CD4-positive, alpha-beta T cell treated with Interleukin-4 for 4 hours (primary cell): ENCODE data around the gene PIEZO2.
"Not testable (repeated sequence)": the region's sequence is repeated elsewhere in the genome, so short reads cannot be mapped to it uniquely, and the experiment has no call there.

Source experiments
- DNase-seq: peaks from one replicate; pipeline ENCODE4 v3.0.0-alpha.2; 2020

The PIEZO2 gene

DNA sequence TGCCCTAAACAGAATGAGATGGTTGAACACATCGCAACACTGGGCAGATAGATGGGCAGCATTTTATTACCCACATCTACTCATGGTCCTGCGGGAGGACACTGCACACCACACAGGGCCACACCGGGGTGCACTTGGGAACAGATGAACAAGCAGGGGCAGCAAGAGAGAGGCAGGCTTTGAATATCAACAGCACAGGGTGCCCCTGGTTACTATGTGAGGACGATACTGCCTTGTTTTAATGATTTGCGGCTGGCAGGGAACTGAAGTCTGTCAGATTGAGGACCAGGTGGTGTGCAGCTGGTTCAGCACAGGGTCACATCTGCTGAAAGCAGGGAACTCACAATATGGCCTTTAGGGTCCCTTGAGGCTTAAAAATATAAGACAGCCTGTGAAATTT, 195.7 kb downstream of the PIEZO2 start:
- DNase-seq: no peak

DNA sequence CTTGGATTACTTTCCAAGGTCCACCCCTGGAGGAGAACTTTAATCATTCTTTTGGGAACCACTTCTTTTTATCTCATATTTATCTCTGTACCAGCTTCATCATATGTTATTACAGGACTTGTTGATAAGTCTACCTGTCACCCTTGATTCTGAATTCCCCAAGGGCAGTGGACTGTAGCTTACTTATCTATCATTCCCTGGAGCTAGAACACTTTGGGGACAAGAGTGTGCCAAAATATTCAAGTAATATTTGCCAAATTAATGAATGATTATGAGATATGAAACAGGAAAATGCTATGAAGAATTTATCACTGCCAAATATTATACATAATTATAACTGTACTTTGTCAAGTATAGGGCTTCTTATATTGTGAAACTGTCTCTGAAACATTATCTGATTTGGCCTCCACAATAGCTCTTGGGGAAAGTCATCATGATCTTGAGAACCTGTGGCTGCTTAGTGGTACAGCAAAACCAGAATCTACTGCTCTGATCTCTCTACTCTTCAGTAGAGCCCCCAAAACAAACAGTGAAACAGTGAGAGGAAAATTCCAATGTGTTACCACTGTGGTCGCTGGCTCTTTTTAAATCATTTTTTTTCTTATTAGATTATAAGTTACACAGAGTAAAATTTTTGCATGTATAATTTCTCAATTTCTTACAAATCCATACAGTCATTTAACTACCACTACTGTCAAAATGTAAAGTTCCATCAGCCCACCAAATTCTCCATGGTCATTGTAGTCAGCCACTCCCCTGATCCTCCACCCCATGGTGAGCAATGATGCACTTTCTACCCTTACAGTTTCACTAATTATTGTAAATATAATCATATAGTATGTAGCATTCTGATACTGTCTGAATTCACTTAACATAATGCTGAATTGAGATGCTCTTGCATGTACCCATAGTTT, 197.5 kb downstream of the PIEZO2 start:
- DNase-seq: no peak

DNA sequence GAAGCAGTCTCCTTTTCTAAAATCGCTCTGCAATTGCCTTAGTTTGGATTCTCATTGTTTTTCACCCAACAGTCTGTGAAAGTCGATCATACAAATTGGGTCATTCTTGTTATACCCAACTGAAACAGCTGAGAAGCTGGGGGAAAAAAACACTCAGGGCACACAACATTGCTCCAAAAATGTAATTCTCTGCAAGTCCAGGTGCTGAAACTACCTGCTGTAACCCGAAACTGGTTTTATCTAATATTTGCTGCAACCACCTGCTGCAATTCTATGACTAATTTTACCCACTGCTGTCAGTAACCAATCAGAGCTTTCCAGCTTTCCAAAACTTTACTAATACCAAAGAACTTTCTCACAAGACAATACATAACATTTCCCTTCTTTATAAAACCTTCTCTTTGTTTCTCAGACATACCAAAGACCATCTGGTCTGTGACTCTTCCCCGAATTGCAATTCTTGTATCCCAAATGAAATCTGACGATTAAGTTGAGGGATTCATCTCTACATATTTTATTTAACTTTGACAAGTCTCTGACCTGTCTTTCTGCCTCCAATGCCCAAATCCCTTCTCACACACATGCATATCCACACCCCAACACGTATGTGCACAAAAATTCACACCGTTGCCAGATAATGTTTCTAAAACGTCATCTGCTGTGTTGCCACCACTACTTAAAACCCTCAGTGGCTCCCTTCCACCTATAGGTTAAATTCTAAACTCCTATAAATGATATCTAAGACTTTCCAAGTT, 198.3 kb downstream of the PIEZO2 start:
- no peak for DNase-seq

DNA sequence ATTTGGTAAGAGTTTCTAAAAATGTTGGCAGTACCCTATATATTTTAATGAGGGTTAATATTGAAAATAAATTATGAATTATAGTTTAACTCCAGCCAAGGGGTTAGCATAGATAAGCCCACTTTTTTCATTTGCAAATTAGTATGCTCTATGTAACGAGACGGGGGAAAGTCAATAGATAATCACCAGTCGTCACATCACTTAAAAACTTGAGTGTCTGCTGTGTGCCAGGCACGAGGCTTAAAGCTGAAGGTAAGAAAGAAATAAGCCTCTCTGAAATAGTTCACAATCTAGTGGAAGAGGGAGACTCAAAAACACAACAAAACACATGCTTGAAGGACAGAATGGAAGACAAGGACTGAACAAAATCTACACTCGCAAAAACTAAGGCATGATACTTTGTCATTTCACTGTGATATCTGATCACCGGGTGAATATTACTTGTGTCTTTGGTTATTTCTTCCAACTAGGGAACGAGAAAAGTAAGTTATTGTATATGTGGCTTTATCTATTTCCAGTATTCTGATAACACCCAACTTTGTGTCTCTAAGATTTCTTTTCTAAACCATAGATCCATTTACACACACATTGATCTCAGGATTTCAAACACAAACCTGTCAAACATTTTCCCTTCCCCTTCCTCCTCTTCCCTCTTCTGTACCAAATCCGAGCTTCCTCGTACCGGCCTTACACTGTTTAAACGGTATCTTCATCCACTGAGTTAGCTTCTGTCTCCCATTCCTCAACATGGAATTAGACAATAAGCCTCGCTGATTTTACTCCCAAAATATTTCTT, 199.1 kb downstream of the PIEZO2 start:
- no peak for DNase-seq

DNA sequence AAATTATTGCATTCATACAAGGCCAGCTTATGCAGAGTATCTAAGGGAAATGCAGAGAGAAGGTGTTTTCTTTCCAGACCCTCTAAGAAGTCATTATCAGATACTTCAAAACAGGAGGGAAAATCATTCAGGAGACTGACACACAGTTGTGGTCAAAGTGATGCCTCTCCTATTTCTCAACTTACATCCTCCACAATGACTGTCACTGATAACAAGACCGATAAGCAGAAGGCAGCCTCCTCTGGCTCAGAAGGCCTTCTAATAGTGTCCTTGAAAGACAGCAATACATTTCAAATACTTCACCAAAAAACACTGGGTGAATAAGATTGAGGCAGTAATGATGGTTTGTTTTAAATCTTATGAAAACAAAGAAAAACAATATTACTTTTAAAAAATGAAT, 199.7 kb downstream of the PIEZO2 start:
- no peak for DNase-seq

DNA sequence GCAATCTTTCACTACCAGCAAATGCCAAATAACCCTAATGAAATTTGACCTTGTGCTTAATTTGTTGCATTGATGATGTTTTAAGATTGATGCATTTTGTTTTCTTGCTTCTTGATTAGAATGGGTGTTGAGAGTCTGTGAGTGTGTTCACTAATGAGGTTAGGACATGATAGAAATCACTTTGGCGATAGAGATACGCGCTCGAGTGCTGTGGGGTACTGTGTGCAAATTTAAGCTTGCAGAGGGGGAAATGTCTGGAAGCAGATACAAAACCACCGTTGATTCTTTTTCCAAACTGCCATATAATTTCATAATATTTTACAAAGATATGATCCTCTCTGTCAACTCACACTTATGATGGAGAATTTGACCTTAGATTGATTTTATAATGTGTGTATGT, 200.9 kb downstream of the PIEZO2 start:
- no peak for DNase-seq

DNA sequence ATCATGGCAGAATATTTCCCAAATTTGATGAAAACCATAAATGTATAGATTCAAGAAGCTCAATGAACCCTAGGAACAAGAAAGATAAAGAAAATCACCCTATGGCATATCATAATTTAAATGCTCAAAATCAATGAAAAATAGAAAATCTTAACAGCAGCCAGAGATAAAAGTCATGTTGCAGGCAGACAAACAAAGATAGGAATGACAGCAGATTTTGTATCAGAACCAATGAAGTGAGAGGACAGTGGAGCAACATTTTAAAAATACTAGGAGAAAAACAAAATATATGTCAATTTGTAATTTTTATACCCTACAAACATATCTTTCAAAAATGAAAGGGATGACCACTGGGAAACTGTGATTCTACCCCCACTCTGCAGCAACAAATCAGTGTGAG, 203.3 kb downstream of the PIEZO2 start:
- DNase-seq: no peak

DNA sequence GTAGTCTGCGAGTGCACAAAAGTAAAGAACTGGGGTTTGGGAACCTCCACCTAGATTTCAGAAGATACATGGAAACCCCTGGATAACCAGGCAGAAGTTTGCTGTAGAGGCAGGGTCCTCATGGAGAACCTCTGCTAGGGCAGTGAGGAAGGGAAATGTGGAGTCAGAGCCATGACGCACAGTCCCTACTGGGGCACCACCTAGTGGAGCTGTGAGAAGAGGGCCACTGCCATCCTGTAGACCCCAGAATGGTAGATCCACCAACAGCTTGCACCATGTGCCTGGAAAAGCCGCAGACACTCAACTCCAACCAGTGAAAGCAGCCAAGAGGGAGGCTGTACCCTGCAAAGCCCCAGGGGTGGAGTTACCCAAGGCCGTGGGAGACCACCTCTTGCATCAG, 206.4 kb downstream of the PIEZO2 start:
- no peak for DNase-seq

DNA sequence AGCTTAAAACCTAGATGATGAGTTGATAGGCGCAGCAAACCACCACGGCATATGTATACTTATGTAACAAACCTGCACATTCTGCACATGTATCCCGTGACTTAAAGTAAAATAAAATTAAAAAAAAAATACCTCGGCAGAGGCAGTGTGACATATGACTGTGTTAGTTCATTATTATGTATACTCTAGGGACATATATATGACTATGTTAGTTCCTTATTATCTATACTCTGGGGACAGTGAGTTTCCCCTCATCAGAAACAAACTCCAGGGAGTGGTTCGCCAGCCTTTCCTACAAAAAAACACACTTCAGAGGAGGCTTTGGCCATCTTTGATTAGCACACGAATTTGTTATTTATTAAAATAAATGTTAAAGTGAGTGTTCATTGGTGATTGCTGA, 209.5 kb downstream of the PIEZO2 start:
- no peak for DNase-seq

DNA sequence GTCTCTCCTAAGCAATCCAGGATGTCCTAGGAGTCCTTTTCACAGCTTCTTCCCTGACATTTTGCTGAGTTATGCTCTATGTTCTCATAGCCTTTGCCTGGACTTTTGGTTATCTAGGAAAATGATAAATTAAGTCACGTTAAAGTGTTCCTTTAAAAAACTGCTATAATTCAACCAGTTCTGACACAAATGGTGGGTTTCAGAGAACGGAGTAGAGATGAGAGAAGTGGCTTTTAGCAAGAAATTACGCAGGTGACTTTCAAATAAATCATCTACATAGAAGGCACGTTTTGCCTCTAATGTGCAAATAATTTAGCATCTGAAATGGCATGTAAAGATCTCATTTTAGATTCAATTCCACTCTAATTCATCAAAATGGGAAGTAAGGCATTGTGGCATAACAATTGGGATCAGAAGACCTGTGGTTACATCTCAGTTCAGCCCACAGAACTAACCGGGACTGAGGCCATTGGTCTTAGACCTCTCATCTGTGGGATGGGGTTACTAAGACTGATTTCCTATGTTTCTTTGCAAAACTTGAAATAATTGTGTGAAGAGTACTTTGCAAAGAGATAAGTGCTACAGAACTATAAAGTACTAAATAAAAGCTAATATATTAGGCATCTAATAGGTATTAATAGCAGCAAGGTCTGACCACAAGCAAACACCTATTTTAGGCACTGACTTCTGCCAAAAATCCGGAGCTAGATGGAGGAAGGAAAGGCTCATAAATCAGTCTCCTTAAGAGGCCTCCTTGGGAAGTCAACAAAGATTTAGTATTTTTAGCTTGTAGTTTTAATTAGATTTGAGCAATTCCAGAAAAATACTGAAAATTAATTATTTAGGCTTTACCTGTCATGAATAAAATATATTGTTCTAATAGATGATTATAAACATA, 211.4 kb downstream of the PIEZO2 start:
- DNase-seq: no peak

DNA sequence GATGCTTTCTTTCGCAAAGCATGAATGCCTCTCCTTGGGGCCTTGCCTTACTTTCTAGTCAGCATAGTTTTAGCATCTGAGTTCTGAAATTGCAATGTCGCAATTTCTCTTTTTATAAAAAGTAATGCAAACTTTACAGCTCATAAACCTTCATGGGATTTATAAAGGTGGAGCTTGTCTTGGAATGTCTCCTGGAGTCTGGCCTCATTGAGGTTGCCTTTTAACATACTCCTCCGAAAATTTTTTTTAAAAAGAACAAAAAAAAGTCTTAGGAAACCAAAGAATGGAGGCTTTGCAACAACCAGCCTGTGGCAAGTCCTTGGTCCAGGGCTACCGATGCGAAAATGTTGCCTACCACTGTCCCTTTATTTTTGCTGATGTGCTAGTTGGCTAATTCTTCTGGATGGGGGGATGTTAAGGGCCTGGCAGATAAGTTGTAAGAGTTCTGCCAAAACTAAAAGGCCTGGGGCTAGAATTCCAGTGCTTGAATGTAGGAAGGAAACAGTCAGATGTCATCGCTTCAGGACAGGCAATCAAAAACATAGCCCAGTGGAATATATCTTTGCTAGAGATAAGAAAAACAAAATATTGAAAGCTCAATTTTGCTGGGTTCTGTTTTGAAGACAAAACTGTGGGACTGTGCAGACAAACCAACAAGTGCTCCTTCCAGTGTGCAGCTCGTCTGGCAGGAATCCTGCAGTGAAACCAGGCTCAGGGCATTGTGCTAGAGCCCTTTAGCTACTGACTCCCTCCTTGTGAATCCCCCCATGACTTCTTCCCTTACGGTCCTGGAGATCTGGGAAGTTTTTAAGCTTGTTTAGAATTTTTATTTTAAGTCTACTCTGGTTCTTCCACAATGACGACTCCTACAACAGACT, 213.0 kb downstream of the PIEZO2 start:
- DNase-seq: no peak

DNA sequence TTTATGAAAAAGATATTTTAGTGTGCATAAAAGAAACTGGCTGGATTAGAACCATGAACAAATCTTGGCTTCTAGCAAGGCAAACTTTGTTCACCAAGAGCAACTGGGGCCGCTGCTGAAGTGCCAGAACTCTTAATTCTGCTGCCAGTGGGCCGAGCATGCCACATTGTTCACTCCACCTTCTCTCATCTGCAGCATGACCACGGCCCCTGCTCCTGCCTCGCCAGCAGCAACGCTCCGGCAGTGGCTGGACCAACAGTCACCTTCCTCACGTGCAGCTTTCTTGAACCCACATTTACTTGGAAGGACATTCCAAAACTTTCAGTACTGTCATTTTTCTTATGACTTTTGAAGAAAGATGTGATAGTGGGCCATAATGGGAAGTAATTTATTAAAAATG, 213.8 kb downstream of the PIEZO2 start:
- no peak for DNase-seq

DNA sequence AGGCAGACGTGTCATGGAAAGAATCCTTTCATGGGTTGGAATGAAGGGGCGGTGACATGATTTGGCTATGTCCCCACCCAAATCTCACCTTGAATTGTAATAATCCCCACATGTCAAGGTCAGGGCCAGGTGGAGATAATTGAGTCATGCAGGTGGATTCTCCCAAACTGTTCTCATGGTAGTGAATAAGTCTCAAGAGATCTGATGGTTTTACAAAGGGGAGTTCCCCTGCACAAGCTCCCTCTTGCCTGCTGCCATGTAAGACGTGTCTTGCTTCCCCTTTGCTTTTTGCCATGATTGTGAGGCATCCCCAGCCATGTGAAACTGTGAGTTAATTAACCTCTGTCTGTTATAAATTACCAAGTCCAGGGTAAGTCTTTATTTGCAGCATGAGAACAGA, 215.7 kb downstream of the PIEZO2 start:
- not testable (repeated sequence) for DNase-seq

DNA sequence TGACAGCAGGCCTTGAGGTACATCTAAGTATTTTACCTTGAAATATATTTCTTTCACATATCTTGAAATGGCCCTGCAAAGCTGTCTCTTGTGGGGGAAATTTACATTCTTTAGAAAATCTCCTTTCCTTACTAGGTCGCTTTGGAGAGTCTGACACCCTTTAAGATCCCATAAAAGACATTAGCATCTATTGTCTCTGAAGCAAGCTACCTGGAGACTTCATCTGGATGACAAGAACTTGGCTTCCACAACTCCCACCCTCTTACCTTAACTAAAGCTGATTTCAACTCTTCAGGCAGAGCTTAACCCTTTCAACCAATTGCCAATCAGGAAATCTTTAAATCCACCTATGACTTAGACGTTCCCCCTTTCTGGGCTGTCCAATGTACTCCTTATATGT, 219.3 kb downstream of the PIEZO2 start:
- no peak for DNase-seq

DNA sequence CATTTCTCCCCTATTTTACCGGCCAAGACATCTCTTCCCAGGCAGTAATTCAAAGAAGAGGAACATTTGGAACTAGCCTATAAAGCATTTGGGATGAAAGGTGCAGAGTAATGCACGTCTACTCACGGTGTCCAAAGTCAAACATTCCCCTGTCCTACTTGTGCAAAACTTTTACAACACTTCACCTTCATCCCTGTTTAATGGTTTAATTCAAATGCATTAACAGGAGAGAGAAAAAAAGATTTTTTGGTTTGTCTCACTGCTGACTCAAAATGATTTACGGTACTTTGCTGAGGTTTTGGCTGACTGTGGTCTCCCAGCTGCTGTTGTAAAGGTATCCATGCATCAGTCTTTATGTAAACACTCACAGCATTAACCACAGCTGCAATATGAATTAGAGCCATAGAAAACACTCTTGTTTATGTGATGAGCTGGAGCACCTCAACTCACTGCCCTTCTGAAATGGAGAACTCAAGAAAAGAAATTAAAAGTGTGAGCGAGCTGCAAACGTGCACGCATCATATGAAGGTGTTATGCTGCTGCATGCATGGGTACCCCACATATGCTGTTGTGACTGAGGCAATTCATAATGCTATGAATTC, 220.5 kb downstream of the PIEZO2 start:
- no peak for DNase-seq

DNA sequence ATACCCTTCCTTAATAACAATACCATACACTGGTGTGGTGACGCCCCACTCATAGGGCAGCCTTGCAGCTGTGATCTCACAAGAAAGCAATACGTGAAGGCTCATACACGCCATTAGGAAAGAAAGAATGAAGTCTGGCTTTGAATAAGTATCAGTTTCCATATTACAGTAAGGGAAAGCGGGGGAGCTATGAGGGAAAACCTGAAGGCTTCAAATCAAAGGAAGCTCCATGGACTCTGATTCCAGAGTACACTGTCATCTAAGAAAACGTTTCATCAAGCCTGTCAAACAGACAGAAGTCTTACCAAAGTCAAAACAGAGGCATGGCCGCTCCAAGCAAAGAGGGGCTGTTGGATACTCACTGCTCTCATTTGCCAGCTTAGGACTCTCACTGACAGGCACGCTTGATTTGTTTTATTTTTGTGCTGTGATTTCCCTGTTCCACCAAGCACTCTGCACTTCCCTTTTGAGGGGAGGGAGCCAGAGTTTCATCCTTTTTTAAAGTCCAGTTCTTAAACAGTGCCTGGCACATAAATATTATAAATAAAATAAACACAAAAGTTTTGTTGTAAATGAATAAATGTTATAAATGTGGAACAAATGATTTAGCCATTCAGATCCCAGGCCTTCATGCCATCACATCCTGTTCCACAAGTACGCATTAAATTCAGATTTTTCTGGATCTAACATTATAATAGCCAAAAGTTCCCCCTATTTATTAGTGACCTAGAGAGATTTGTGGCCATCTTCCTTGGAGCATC, 221.2 kb downstream of the PIEZO2 start:
- DNase-seq: no peak

DNA sequence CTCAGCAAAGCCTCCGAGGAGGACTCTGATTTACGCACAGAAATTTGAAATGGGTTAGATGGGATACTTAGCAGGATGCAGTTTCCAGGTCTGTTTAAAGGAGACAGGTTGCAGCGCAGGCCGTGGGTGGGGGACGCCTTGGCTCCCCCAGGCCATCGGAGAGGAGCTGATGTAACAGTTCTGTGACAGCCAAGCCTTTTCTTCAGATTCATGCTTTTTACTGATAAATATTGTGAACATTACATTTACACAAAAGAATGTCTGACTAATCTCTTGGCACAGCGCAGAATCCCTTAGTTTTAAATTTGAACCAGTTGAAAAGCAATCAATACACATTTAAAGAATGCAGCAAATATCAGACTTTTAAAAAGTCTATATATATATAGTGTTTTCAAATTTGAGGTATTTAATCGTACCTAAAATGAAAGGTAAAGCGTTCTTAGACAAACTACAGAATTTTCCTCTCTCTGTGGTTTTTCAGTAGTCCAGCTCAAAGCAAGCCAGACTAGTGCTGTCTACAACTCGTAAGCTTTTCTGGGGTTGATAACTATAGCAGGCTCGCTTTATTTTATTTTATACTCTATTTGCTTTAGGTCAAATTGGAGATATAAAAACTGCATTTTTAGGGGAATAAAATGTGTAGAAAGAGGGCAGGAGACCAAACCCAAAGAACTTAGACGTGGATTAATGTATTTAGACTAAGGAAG, 221.9 kb downstream of the PIEZO2 start:
- no peak for DNase-seq

DNA sequence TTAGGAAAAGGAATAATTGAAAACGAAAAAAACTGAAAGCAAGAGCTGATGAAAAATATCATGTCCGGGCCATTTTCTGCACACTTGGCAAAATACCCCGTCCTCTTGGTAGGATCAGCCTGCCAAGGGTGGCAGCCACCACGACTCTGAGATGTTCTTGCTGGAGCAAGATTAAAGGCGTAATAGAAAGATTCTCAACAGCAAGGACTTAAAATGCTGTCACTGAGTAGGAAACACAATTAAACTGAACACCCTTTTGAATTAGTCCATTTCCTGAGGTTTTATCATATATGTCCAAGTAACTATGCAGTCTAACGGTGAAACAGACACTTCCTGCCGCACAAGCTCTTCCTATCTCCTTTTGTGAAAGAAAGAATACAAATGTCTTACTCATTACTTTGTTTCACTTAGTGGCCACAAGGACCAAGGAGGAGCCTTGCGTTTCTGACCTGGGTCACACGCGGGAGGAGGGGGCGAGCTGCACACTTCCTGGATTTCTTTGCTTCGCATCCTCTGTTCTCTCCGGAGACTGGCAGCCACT, 222.7 kb downstream of the PIEZO2 start:
- no peak for DNase-seq

DNA sequence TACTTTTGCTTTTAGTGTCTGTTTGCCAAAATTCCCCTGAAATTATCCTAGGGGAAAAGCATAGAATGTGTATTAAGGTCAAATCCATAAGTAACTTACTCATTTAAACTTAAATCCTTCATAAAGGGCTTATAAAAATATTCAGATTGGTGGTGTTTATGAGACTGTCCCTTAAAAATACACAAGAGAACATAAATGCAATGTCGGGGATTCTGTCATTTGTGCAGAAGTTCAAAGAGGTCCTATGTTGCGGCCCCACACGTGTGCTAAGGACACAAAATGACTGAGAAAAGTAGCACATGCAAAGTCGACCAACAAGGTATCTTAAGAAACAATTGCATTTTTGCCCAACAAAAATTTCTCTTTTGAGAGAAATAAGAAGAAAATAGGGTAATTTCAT, 225.1 kb downstream of the PIEZO2 start:
- DNase-seq: no peak
